NCI-H1105 (cell line): ENCODE measurements around the gene MAEA.

Experiments used
- DNase-seq: peaks from one replicate; lab custom pipeline; 2025; lab: John Stamatoyannopoulos, UW

The MAEA gene

DNA sequence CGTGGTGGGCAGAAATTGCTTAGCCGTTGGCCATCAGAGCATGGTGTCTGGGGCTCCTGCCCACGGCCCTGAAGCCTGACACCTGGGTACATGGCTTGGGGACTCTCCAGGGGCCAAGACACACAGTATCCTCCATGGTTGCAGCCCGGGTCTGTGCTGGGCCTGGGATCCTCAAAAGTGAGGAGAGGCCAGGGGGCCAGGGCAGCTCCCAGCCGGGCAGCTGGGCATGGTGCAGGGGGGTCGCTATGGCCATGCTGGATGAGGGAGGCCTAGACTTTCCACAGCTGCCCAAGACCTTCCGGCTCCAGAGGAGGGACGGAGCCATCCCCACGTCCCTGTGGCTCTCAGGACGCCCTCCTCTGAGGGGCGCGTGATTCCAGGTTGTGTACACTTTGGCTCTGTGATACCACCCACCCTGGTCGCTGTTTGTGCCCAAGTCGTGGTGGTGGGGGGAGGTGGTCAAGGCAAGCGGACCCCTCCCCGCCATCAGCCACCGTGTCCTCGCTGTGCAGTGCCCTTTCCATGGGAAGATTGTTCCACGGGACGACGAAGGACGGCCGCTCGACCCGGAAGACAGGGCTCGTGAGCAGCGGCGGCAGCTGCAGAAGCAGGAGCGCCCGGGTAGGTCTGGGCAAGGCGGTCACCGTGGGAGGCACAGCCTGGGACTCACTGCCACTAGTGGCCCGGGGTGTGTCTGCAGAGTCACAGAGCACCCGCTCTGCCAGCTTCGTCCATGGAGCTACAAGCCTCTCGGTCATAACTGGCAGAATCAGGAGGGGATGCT is 90.9 kb downstream of the MAEA start:
- DNase-seq = no peak

DNA sequence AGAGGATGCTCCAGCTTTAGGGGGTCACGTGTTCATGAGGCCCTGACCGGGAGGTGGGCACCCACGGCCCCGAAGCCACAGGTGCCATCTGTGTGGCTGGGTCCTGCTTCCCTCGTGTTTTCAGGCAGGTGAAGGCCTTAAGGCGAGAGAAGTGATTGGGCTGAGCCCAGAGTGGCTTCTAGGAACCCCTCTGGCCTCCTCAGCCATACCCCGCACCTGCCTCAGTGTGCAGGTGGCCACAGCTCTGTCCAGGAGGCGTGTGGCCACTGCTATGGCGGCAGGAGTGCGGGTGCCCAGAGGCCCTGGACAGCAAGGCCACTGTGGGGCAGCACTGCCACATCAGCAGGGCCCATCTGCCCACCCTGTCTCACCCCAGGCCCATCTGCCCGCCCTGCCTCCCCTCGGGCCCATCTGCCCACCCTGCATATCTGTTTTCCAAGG is 91.5 kb downstream of the MAEA start:
- no peak for DNase-seq

DNA sequence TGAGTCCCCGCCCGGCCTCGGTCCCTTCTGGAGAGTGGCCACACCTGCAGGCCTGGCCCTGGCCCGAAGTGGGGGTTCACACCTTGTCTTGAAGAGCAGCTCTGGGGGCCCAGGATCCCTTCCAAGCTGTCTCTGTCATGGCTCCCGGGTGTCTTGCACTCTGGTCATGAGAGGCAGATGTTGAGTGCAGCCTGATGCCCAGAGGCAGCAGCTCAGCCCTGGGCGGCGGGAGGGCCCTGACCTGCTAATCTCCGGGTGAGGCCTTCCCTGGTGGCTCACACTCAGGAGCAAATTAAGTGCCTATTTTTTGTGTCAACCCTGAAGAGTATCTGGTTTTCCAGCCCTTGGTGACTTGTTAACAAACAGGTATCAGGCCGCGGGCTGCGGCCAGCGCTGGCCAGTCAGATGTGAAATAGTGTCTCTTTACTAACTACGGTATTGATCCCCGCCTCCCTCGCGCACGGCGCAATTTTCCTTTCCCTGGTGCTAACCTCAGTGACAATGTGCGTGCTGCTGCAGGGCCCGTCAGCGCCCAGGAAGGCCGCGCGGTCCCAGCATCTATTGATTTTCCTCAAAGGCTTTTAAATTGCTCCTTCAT is 92.4 kb downstream of the MAEA start:
- no peak for DNase-seq

DNA sequence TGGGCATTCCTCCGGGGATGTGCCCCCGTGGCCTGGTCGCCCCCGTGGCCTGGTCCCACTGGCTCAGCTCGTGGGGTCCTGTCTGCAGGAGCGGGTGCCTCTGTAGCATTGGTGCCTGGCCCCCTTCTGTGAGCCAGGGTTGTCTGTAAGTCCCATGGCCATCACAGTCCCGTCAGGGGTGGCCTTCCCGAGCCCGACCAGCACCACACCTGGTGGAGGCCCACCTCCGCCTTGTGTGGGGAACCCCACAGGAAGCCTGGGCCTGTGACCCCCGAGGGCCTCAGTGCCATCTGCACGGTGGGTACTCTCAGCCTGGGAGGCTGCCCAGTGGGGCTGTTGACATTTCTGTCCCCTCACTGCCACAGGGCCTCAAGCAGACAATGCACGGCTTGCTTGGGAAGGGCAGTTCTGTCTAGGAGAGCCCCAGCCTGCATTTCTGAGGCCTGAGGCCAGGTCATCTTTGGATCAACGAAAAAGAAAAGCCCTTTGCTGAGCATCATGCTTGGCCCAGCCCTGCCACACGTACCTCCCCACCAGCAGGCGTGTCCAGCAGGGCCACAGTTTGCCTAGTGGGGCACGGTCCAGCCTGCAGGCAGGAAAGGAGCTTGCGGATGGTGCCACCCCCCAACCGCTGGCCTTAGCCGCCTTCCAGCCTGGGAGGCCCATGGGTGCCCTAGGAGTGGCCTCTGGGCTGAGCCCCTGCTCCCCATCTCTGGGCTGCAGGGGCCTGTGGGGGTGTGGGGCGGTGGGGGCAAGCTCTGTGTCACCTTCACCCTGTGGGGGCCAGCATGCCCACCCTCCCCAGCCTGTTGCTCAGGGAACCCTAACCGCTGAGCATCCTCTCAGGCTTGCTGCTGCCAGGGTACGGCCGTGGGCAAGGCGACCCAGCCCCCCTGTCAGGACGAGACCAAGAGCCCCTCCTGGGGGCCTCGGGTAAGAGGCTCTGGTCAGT is 93.4 kb downstream of the MAEA start:
- DNase-seq = no peak

DNA sequence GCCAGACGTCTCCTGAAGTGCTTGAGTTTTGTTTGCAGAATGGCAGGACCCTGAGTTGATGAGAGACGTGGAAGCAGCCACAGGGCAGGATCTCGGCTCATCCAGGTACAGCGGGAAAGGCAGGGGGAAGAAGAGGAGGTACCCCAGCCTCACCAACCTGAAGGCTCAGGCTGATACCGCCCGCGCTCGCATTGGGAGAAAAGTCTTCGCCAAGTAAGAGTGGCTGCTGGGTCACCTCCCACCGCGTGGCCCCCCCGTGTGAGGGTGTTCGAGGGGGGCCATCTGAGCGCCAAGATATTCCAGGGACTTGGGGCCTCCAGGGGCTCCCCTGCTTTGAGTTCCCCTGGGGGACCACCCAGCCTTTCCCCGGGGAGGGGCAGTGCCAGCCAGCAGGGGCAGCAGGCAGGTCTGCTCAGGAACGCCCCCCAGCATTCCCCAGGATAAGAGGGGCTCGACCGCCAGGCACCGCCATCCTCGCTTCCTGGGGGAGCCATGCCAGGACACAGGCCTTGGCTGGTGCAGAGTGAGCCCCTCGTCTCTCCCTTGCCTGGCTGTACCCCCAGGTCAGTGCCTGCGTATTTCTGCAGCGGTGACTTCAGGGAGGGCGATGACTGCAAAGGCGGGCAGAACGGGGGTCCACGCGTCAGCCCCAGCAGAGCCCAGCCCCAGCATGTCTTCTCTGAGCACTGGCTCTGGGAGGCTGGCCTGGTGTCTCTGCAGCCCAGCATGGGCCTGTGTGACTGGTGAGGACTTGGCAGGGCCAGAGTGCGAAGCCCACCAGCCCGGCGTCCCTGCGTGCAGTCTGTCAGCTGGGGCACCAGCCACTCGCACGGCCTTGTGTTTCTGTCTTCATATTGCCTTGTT is 94.3 kb downstream of the MAEA start:
- no peak for DNase-seq

DNA sequence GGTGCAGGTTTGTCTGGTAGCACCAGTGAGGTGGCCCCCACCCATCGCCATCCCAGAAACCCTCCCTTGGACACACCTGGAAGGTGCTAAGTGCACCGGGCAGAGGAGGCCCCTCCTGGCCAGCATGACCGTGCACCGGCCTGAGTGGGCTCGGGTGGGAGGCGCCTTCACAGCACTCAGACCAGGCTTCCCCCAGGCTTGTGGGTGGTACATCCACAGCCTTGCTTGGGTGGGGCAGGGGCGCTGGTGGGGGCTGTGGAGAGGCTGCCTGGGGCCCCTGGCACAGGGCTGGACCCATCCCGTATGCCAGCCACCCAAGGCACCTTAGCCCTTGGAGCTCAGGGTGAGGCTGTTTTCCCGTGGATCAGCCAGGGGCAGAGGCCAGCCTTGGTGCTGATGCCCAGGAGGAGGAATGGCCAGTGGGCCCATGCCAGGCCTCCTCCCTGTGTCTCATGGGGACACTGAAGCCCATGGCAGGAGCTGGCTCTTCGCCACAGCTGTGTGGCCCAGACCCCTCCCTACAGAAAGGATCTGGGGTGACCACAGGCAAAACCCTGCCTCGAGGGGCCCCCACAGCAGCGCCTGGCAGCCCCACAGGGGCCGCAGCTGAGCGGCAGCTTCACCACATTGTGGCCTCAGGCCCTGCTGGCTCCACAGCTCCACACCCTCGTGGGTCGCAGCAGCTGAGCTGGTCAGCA is 95.1 kb downstream of the MAEA start:
- DNase-seq = no peak

DNA sequence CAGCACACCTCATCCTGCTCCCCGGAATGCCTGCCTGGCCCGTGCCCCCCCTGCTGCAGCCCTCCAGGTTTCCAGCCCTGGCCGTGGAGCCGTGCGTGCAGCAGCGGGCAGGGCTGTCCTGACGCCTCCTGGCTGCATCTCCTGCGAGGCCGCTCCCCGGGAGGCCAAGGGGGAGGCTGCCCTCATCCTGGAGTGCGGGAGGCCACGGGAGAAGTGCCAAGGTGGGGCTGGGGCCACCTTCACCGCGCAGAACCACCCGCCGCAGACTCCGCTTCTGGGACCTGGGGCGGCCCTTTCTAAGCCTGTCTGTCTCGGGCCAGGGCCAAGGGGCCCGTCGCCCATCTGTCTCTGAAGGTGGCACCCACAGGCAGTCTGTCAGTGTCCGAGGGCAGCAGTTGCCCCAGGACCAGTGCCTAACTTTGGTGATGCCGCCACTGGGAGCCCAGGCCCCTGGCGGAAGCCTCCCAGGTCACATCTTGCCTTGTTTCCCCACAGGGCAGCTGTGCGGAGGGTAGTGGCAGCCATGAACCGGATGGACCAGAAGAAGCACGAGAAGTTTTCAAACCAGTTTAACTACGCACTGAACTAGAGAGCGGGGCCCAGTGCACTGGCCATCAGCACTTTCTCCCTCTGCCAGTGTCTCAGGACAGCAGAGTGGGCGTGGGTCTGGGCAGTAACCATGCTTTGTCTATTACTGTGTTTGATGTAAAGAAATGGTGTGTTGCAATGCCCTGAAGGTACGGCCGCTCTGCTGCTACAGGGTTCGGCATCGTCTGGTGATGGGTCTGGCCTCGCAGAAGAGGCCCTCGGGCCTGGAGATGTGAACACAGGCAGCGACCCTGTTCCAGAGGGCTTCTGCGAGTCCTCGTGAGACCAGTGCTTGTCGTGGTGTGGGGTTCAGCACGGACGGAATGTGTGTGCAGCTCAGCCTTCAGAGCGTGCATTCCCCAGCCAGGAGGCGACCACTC is 96.0 kb downstream of the MAEA start:
- DNase-seq = no peak
